ENCODE results near the gene PRLR.

GRCh38 chr5:35220967-35221366, 9.3 kb downstream of the PRLR start:
- TF ChIP-seq, protein P1, sequence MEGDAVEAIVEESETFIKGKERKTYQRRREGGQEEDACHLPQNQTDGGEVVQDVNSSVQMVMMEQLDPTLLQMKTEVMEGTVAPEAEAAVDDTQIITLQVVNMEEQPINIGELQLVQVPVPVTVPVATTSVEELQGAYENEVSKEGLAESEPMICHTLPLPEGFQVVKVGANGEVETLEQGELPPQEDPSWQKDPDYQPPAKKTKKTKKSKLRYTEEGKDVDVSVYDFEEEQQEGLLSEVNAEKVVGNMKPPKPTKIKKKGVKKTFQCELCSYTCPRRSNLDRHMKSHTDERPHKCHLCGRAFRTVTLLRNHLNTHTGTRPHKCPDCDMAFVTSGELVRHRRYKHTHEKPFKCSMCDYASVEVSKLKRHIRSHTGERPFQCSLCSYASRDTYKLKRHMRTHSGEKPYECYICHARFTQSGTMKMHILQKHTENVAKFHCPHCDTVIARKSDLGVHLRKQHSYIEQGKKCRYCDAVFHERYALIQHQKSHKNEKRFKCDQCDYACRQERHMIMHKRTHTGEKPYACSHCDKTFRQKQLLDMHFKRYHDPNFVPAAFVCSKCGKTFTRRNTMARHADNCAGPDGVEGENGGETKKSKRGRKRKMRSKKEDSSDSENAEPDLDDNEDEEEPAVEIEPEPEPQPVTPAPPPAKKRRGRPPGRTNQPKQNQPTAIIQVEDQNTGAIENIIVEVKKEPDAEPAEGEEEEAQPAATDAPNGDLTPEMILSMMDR (IDR thresholded peaks at IDR 0.05): no peak
- no peak for TF ChIP-seq ZFX (IDR thresholded peaks at IDR 0.05; ENCODE audit: borderline replicate concordance)

All from 22Rv1 (cell line).